Body of pancreas (tissue), 4 donors: Measurements from ENCODE around the gene AKAP12. TPM values are rescaled to one million over a fixed set of nuclear protein-coding genes. Genes with fewer than 3 reads are reported as not detected.

Experiments used
- ATAC-seq: fragments of 150-250 bp; one replicate; pipeline ENCODE4 v1.9.1; 2016
- DNase-seq, 4 donors: peaks; one replicate each; pipeline ENCODE4 v3.0.0-alpha.2; 2019
- H3K27ac ChIP-seq, 4 donors: fragments of 200-600 bp; sonication (generic); 1 replicate in 3 of 4; 2 replicates in 1 of 4; pipeline versions ENCODE4 v1.5.1 to v1.6.1; 2016 to 2019; ENCODE audit warnings: mild to moderate bottlenecking in 1 of 4, mixed read lengths in 1 of 4, moderate library complexity in 1 of 4
- H3K27me3 ChIP-seq, 2 donors: fragments of 200-600 bp; sonication (generic); one replicate each; pipeline ENCODE4 v1.6.0; 2016; ENCODE audit warnings: mild to moderate bottlenecking in 1 of 2
- H3K36me3 ChIP-seq, 2 donors: fragments of 200-600 bp; sonication (generic); replicated peaks in 1 of 2; 2 replicates each; pipeline ENCODE4 v1.5.1; 2016; ENCODE audit warnings: low read depth in 2 of 2; ENCODE audit not compliant: insufficient read depth in 1 of 2
- H3K4me1 ChIP-seq: fragments of 200-600 bp; sonication (generic); one replicate; pipeline ENCODE4 v1.6.0; 2016
- H3K4me3 ChIP-seq, 2 donors: fragments of 200-600 bp; sonication (generic); 1 replicate in 1 of 2; 2 replicates in 1 of 2; pipeline ENCODE4 v1.5.1; 2016 to 2019
- H3K9me3 ChIP-seq, 3 donors: fragments of 200-600 bp; sonication (generic); 1 replicate in 2 of 3; 2 replicates in 1 of 3; pipeline ENCODE4 v1.5.1; 2016
- CTCF ChIP-seq, 7 experiments: fragments of 450-650 bp in 4 of 7; fragments of 200-600 bp in 3 of 7; sonication (generic) in 3 of 7; IDR thresholded peaks; one replicate each; pipeline ENCODE4 v1.5.1; 2016 to 2019; ENCODE audit warnings: antibody characterized with exemption in 7 of 7
- POLR2A ChIP-seq, 3 donors: fragments of 450-650 bp; IDR thresholded peaks; one replicate each; pipeline ENCODE4 v1.6.1; 2016; ENCODE audit warnings: antibody characterized with exemption in 3 of 3, mild to moderate bottlenecking in 2 of 3
- WGBS, 2 donors: methylation state at CpG; one replicate each; pipeline ENCODE4 v1.1.5; 2017; 5-methylcytosine and 5-hydroxymethylcytosine counted together
- intact Hi-C: fragments of 100-400 bp; cut with DNase I; formaldehyde crosslinking; loops from one replicate; pipeline ENCODE4 v1.15.1; 2023
- total RNA-seq, 2 donors: library from RNA; depleted of rRNA; stranded (reverse); fragments of >200 nt; gene quantifications; one replicate each; pipeline ENCODE4 v1.1.0, GENCODE V29; 2016

Gene AKAP12
- total RNA-seq, 2 donors from 2014 or later = 25.2 to 49.1 TPM

DNA sequence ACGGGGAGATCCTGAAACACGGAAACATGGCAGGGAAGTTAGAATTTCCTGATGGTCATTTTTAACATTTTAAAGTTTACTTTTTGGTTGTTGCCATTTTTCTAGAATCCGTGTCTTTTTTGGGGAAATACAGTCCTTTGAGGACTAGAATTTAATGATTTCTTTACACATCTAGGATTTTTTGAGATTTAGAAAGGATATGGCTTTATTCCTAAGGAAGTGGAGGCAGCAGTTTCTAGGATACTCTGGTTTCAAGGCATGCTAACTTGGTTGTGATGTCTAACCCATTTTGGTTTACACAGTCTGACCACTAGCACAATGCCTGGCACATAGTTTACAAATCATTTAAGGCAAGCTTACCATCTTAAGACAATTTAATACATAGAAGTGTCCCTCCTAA is 152.7 kb downstream of the AKAP12 start:
- intact Hi-C loops = no loop called here
- Histone ChIP-seq H3K9me3 (no peaks in the 10 kb centered on the region), H3K4me1 (peaks cover 47% of the 10 kb centered on the region), H3K27ac (peak overlapping the region; percentile 13 to 99 (median 98)), H3K36me3 (no peaks in the 10 kb centered on the region), H3K4me3 (no peak overlapping the region), H3K27me3 (no peaks in the 10 kb centered on the region)
- DNase-seq (no peak), ATAC-seq (no peak)
- TF ChIP-seq CTCF (IDR thresholded peaks at IDR 0.05) (no peak), POLR2A (IDR thresholded peaks at IDR 0.05) (no peak)
- WGBS, 2 donors = 2 to 3% methylated on average over 3 of the region's 3 CpGs

DNA sequence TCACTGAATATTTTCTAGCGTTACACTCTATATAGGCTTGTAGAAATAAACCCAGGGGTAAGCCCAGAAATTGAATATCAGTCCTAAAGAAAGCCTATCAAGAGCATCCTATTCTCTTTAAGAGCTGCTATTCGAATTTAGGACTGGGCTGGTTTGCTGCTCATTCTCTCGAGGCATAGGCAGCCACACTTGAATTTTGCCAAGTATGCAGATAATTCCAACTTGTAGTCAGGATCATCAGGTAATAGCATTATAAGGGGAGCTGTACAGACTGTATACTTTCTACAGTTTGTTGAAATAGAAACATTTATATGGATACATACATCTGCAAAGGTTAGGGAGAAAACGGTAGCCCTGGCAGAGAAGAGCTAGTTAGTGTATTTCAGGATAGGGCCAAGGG is 153.6 kb downstream of the AKAP12 start:
- ATAC-seq = no peak
- H3K27ac ChIP-seq = peak overlapping the region in 1 of 4 donors; percentile 97
- no peak for DNase-seq
- no peaks in the 10 kb centered on the region for H3K36me3 ChIP-seq
- intact Hi-C loops = no loop called here
- 66 to 67% methylated on average over 4 of the region's 4 CpGs for WGBS, 2 donors
- no peaks in the 10 kb centered on the region for H3K9me3 ChIP-seq
- no peak overlapping the region for H3K4me3 ChIP-seq
- H3K27me3 ChIP-seq = no peaks in the 10 kb centered on the region
- TF ChIP-seq CTCF (IDR thresholded peaks at IDR 0.05) (no peak), POLR2A (IDR thresholded peaks at IDR 0.05) (no peak)
- peaks cover 47% of the 10 kb centered on the region for H3K4me1 ChIP-seq

DNA sequence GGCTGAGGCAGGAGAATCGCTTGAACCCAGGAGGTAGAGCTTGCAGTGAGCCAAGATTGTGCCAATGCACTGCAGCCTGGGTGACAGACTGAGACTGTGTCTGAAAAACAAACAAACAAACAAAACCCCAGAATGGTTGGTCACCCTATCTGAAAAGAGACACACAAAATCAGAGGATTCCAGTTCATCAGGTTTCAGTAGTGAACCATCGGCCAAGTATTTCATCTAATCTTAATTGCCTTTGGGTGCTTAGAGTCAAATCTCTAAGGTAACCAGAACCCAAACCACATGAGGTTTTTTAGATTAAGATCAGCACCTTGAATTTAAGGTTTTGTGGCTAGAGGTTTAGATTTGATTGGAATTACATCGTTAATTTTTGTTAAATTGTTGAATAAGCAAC is 159.9 kb downstream of the AKAP12 start:
- H3K36me3 ChIP-seq = no peaks in the 10 kb centered on the region
- no peaks in the 10 kb centered on the region for H3K27me3 ChIP-seq
- DNase-seq (no peak), ATAC-seq (no peak)
- 62 to 68% methylated on average over 3 of the region's 3 CpGs for WGBS, 2 donors
- H3K9me3 ChIP-seq = no peaks in the 10 kb centered on the region
- peaks cover 42% of the 10 kb centered on the region for H3K4me1 ChIP-seq
- H3K27ac ChIP-seq = no peak overlapping the region
- no peak for TF ChIP-seq CTCF (IDR thresholded peaks at IDR 0.05)
- no peak for TF ChIP-seq POLR2A (IDR thresholded peaks at IDR 0.05)
- intact Hi-C loops = no loop called here
- no peak overlapping the region for H3K4me3 ChIP-seq

DNA sequence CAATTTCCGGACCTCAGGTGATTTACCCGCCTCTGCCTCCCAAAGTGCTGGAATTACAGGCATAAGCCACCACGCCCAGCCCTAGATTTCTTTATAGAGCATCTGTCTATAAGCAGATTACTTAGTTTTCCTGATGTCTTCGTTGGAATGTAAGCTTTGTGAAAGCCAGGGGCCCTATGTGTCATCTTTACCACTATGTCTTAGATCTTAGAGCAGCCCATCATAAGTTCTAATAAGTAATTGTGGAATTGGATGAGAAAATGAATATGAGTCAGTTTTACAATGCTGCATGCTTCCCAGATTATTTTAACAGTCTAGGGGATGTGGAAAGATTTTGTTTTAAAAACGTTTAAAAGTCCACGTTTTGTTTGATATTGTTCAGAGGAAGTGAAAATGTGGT is 160.7 kb downstream of the AKAP12 start:
- no peak overlapping the region for H3K27ac ChIP-seq
- H3K4me3 ChIP-seq = no peak overlapping the region
- no peaks in the 10 kb centered on the region for H3K9me3 ChIP-seq
- no peaks in the 10 kb centered on the region for H3K27me3 ChIP-seq
- intact Hi-C loops = no loop called here
- 57 to 82% methylated on average over 6 of the region's 6 CpGs for WGBS, 2 donors
- H3K4me1 ChIP-seq = peaks cover 34% of the 10 kb centered on the region
- DNase-seq (no peak), ATAC-seq (no peak)
- no peaks in the 10 kb centered on the region for H3K36me3 ChIP-seq
- TF ChIP-seq CTCF (IDR thresholded peaks at IDR 0.05) (no peak), POLR2A (IDR thresholded peaks at IDR 0.05) (no peak)

GRCh38 chr6:151402228-151402627 is 162.5 kb downstream of the AKAP12 start:
- H3K4me3 ChIP-seq = no peak overlapping the region
- intact Hi-C loops = no loop called here
- no peak overlapping the region for H3K27ac ChIP-seq
- WGBS, 2 donors = 57 to 72% methylated on average over 1 of the region's 1 CpG
- no peak for TF ChIP-seq CTCF (IDR thresholded peaks at IDR 0.05)
- TF ChIP-seq POLR2A (IDR thresholded peaks at IDR 0.05) = no peak
- ATAC-seq (no peak), DNase-seq (no peak)
- H3K9me3 ChIP-seq = no peaks in the 10 kb centered on the region
- H3K27me3 ChIP-seq = no peaks in the 10 kb centered on the region
- peaks cover 24% of the 10 kb centered on the region for H3K4me1 ChIP-seq
- no peaks in the 10 kb centered on the region for H3K36me3 ChIP-seq
